ENCODE results near the gene ERVK3-1.

- TF ChIP-seq EZH2phosphoT487 (IDR thresholded peaks at IDR 0.05; ENCODE audit: low read depth, severe bottlenecking, unreplicated experiment) (no peak), EZH2 (IDR thresholded peaks at IDR 0.05; ENCODE audit: borderline replicate concordance) (no peak)
- TF ChIP-seq, protein P1, sequence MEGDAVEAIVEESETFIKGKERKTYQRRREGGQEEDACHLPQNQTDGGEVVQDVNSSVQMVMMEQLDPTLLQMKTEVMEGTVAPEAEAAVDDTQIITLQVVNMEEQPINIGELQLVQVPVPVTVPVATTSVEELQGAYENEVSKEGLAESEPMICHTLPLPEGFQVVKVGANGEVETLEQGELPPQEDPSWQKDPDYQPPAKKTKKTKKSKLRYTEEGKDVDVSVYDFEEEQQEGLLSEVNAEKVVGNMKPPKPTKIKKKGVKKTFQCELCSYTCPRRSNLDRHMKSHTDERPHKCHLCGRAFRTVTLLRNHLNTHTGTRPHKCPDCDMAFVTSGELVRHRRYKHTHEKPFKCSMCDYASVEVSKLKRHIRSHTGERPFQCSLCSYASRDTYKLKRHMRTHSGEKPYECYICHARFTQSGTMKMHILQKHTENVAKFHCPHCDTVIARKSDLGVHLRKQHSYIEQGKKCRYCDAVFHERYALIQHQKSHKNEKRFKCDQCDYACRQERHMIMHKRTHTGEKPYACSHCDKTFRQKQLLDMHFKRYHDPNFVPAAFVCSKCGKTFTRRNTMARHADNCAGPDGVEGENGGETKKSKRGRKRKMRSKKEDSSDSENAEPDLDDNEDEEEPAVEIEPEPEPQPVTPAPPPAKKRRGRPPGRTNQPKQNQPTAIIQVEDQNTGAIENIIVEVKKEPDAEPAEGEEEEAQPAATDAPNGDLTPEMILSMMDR (IDR thresholded peaks at IDR 0.05; ENCODE audit: poor library complexity), result no peak
These were observed 29.6 kb downstream of the ERVK3-1 start for GRCh38 chr19:58334691-58335249.
